ENCODE results near the gene LRP1B.

Gene LRP1B

GRCh38 chr2:141848191-141848590, 282.6 kb downstream of the LRP1B start:
- ATAC-seq = no peak

GRCh38 chr2:141844231-141844630, 286.6 kb downstream of the LRP1B start:
- ATAC-seq = no peak
- TF ChIP-seq ZC3H10 (CRISPR knock-in tag; IDR thresholded peaks at IDR 0.05) = no peak
- no peak for TF ChIP-seq ZNF70 (CRISPR knock-in tag; IDR thresholded peaks at IDR 0.05)
- TF ChIP-seq PPARA (CRISPR knock-in tag; IDR thresholded peaks at IDR 0.05; ENCODE audit: borderline replicate concordance) = no peak
- TF ChIP-seq TOX (CRISPR knock-in tag; IDR thresholded peaks at IDR 0.05; ENCODE audit: borderline replicate concordance) = no peak
- no peak for TF ChIP-seq ZFP30 (CRISPR knock-in tag; IDR thresholded peaks at IDR 0.05)
- no peak for TF ChIP-seq TSHZ2 (CRISPR knock-in tag; IDR thresholded peaks at IDR 0.05)
- no peak for TF ChIP-seq BACH2 (CRISPR knock-in tag; IDR thresholded peaks at IDR 0.05; ENCODE audit: borderline replicate concordance)
- no peak for TF ChIP-seq ISL1 (CRISPR knock-in tag; IDR thresholded peaks at IDR 0.05)
- no peak for TF ChIP-seq ZNF565 (CRISPR knock-in tag; conservative IDR thresholded peaks at IDR 0.05; ENCODE audit: low read depth)
- TF ChIP-seq ZNF8 (CRISPR knock-in tag; IDR thresholded peaks at IDR 0.05) = no peak
- TF ChIP-seq ARNTL (CRISPR knock-in tag; IDR thresholded peaks at IDR 0.05; ENCODE audit: borderline replicate concordance, low read depth) = no peak
- no peak for TF ChIP-seq CSRNP3 (CRISPR knock-in tag; IDR thresholded peaks at IDR 0.05)
- no peak for TF ChIP-seq TCF4 (CRISPR knock-in tag; IDR thresholded peaks at IDR 0.05; ENCODE audit: borderline replicate concordance)
- TF ChIP-seq PATZ1 (CRISPR knock-in tag; IDR thresholded peaks at IDR 0.05; ENCODE audit: borderline replicate concordance) = no peak
- TF ChIP-seq ZFP3 (CRISPR knock-in tag; IDR thresholded peaks at IDR 0.05) = no peak
- TF ChIP-seq SNAI2 (CRISPR knock-in tag; IDR thresholded peaks at IDR 0.05) = no peak
- TF ChIP-seq POU6F1 (CRISPR knock-in tag; IDR thresholded peaks at IDR 0.05; ENCODE audit: borderline replicate concordance, low read depth) = no peak
- no peak for TF ChIP-seq RARB (CRISPR knock-in tag; IDR thresholded peaks at IDR 0.05)
- no peak for TF ChIP-seq CREB5 (CRISPR knock-in tag; IDR thresholded peaks at IDR 0.05; ENCODE audit: low read depth)
- TF ChIP-seq GLIS3 (CRISPR knock-in tag; IDR thresholded peaks at IDR 0.05) = no peak

More at GRCh38 chr2:141848191-141848590, 282.6 kb downstream of the LRP1B start:
- no peak for TF ChIP-seq OSR1 (CRISPR knock-in tag; IDR thresholded peaks at IDR 0.05)
- TF ChIP-seq ZNF565 (CRISPR knock-in tag; conservative IDR thresholded peaks at IDR 0.05; ENCODE audit: low read depth) = no peak
- TF ChIP-seq ZNF8 (CRISPR knock-in tag; IDR thresholded peaks at IDR 0.05) = no peak

- TF ChIP-seq TOX (CRISPR knock-in tag; IDR thresholded peaks at IDR 0.05; ENCODE audit: borderline replicate concordance) (no peak), TCF4 (CRISPR knock-in tag; IDR thresholded peaks at IDR 0.05; ENCODE audit: borderline replicate concordance) (no peak), ARNTL (CRISPR knock-in tag; IDR thresholded peaks at IDR 0.05; ENCODE audit: borderline replicate concordance, low read depth) (no peak), ZNF565 (CRISPR knock-in tag; conservative IDR thresholded peaks at IDR 0.05; ENCODE audit: low read depth) (no peak)
- ATAC-seq = no peak
These were observed 295.7 kb downstream of the LRP1B start for GRCh38 chr2:141835103-141835502.

All from SK-N-SH treated with all-trans-retinoic acid at 6 μM for 48 hours (cell line).